Measurements from ENCODE around the gene THG1L.

- TF ChIP-seq CTCF (IDR thresholded peaks at IDR 0.05) (peak; percentile 80), EZH2 (IDR thresholded peaks at IDR 0.05; ENCODE audit: borderline replicate concordance, insufficient read depth, low read depth, low read length, poor library complexity, severe bottlenecking) (no peak)
Measured at GRCh38 chr5:157718519-157718918, 12.7 kb upstream of the THG1L start.

Measured in B cell (primary cell).